HepG2 (cell line): ENCODE data around the gene IQCC. TPM values are rescaled to one million over a fixed set of nuclear protein-coding genes. Genes with fewer than 3 reads are reported as not detected.

ENCODE experiments used
- ATAC-seq: fragments of 200-7000 bp; cut with Tn5 transposase; 3 replicates; pipeline ENCODE4 v1.9.1; 2020; ENCODE audit warnings: mild to moderate bottlenecking, moderate library complexity
- BruUV-seq: library from RNA; stranded (reverse); fragments of 400-500 nt; replicated peaks from 2 replicates; lab custom pipeline; 2021; lab: Mats Ljungman, UMichigan
- CTCF ChIA-PET: fragments of 300-600 bp; formaldehyde crosslinking; extraction: SDS; loops from one replicate; lab custom pipeline; 2021; ENCODE audit warnings: low total read pairs, inconsistent platforms, low intra/inter-chr PET ratio; lab: Yijun Ruan, JAX
- POLR2A ChIA-PET: fragments of 350-600 bp; sonication (Branson Sonifier 250); formaldehyde crosslinking; loops from one replicate; lab custom pipeline; 2020; ENCODE audit warnings: antibody characterized with exemption, inconsistent platforms; lab: Yijun Ruan, JAX
- DNase-seq: peaks from one replicate; pipeline ENCODE4 v3.0.0-alpha.2; 2015; ENCODE audit warnings: low spot score
- FAIRE-seq: peaks from 3 replicates; lab custom pipeline; 2011; peaks lifted over from hg19 to GRCh38; lab: Jason Lieb, UNC
- H2AFZ ChIP-seq: one replicate; pipeline ENCODE4 v1.6.1; 2011; ENCODE audit warnings: low read length, inconsistent platforms
- H3K27ac ChIP-seq: fragments of 300-600 bp; 3 replicates; pipeline ENCODE4 v1.8.0; 2011; ENCODE audit warnings: mixed run types, mild to moderate bottlenecking, mixed read lengths, low read length, inconsistent platforms; ENCODE audit not compliant: insufficient read depth; ENCODE audit errors: extremely low read length
- H3K27me3 ChIP-seq, 2 experiments: fragments of 200-600 bp in 1 of 2; 2 replicates in 1 of 2; 3 replicates in 1 of 2; pipeline versions ENCODE4 v1.6.0 to v1.8.0; 2011; ENCODE audit warnings: low read length in 2 of 2, mild to moderate bottlenecking in 2 of 2, moderate library complexity in 2 of 2, inconsistent platforms in 1 of 2; ENCODE audit not compliant: insufficient read depth in 2 of 2, control insufficient read depth in 1 of 2
- H3K36me3 ChIP-seq, 2 experiments: fragments of 200-600 bp in 1 of 2; replicated peaks in 1 of 2; 2 replicates in 1 of 2; 3 replicates in 1 of 2; pipeline versions ENCODE4 v1.5.1 to v1.8.0; 2011; ENCODE audit warnings: low read length in 2 of 2, inconsistent platforms in 1 of 2; ENCODE audit not compliant: insufficient read depth in 2 of 2, control insufficient read depth in 1 of 2
- H3K4me1 ChIP-seq: 2 replicates; pipeline ENCODE4 v1.5.1; 2012; ENCODE audit warnings: low read length, inconsistent platforms; ENCODE audit not compliant: insufficient read depth
- H3K4me2 ChIP-seq: 2 replicates; pipeline ENCODE4 v1.6.0; 2011; ENCODE audit warnings: low read depth, low read length, inconsistent platforms
- H3K4me3 ChIP-seq, 3 experiments: fragments of 200-600 bp in 1 of 3; sonication (generic), shearing (Covaris generic) in 1 of 3; replicated peaks in 1 of 3; 2 replicates each; pipeline ENCODE4 v1.5.1; 2011 to 2016; ENCODE audit warnings: low read length in 3 of 3, inconsistent platforms in 2 of 3, low read depth in 2 of 3, mild to moderate bottlenecking in 2 of 3, control low read depth in 1 of 3, mixed read lengths in 1 of 3; ENCODE audit not compliant: insufficient read depth in 1 of 3
- H3K79me2 ChIP-seq: one replicate; pipeline ENCODE4 v1.6.1; 2011; ENCODE audit warnings: low read length, inconsistent platforms; ENCODE audit not compliant: insufficient read depth
- H3K9ac ChIP-seq: 2 replicates; pipeline ENCODE4 v1.6.0; 2011; ENCODE audit warnings: mild to moderate bottlenecking, low read depth, low read length, inconsistent platforms; ENCODE audit not compliant: insufficient read depth
- H3K9me3 ChIP-seq: 2 replicates; pipeline ENCODE4 v1.5.1; 2012; ENCODE audit warnings: mild to moderate bottlenecking, low read length
- H4K20me1 ChIP-seq: 2 replicates; pipeline ENCODE4 v1.6.0; 2011; ENCODE audit warnings: inconsistent platforms, mild to moderate bottlenecking, low read length, moderate library complexity; ENCODE audit not compliant: insufficient read depth
- NR2C2 ChIP-seq: sonication (generic); formaldehyde crosslinking; IDR thresholded peaks from 2 replicates; pipeline ENCODE4 v1.4.0; 2020; ENCODE audit warnings: missing genetic modification reagents, mild to moderate bottlenecking, moderate library complexity, borderline replicate concordance
- PHB2 ChIP-seq: fragments of 450-650 bp; IDR thresholded peaks from 2 replicates; pipeline ENCODE4 v1.6.1; 2018; ENCODE audit not compliant: partially characterized antibody
- SATB2 ChIP-seq: sonication (generic); formaldehyde crosslinking; IDR thresholded peaks from 2 replicates; pipeline ENCODE4 v1.5.0; 2020; ENCODE audit warnings: missing genetic modification reagents
- SETDB1 ChIP-seq: sonication (generic); formaldehyde crosslinking; IDR thresholded peaks from 2 replicates; pipeline ENCODE4 v1.5.1; 2020; ENCODE audit warnings: missing genetic modification reagents, mild to moderate bottlenecking, borderline replicate concordance
- ZNF225 ChIP-seq: sonication (generic); formaldehyde crosslinking; IDR thresholded peaks from 2 replicates; pipeline ENCODE4 v1.4.0; 2020; ENCODE audit warnings: mild to moderate bottlenecking, missing genetic modification reagents
- ZNF337 ChIP-seq: sonication (generic); formaldehyde crosslinking; IDR thresholded peaks from 2 replicates; pipeline ENCODE4 v1.5.1; 2020; ENCODE audit warnings: missing genetic modification reagents, low read depth, mild to moderate bottlenecking, borderline replicate concordance
- ZNF678 ChIP-seq: sonication (generic); formaldehyde crosslinking; IDR thresholded peaks from 2 replicates; pipeline ENCODE4 v1.4.0; 2020; ENCODE audit warnings: mild to moderate bottlenecking, missing genetic modification reagents
- WGBS: methylation state at CpG from one replicate; pipeline ENCODE4 v1.1.6; 2017; ENCODE audit warnings: low lambda C conversion rate; 5-methylcytosine and 5-hydroxymethylcytosine counted together
- in situ Hi-C: cut with HindIII; loops from 2 replicates; pipeline ENCODE4 v1.10.0; 2017; ENCODE audit warnings: low pct_unique_long_range_greater_than_20kb; ENCODE audit not compliant: extremely low pct_ligation_motif_present
- intact Hi-C: fragments of 100-400 bp; cut with micrococcal nuclease; formaldehyde crosslinking; loops from one replicate; pipeline ENCODE4 v1.10.0; 2022; ENCODE audit not compliant: unreplicated experiment
- polyA plus RNA-seq, 8 experiments: library from polyadenylated mRNA; depleted of rRNA in 3 of 8; stranded (reverse) in 7 of 8; unstranded in 1 of 8; fragments of >200 nt; fragmentation: Illumina TruSeq in 4 of 8; extraction: Trizol in 4 of 8; gene quantifications; 2 replicates each; pipeline versions ENCODE4 v1.2.1 to v1.2.3, GENCODE V29; 2011 to 2016; ENCODE audit warnings: low read depth in 4 of 8, missing spikeins in 1 of 8, mixed read lengths in 1 of 8; ENCODE audit not compliant: insufficient read depth in 1 of 8
- total RNA-seq, 5 experiments: library from RNA; depleted of rRNA; stranded (reverse); fragments of >200 nt; fragmentation: Illumina TruSeq; extraction: Trizol; gene quantifications; 2 replicates each; pipeline ENCODE4 v1.2.3, GENCODE V29; 2016; ENCODE audit warnings: low read depth in 1 of 5
- TF ChIP-seq, protein P1 (sequence below): sonication (generic); formaldehyde crosslinking; IDR thresholded peaks from 2 replicates; pipeline ENCODE4 v1.4.0; 2020; ENCODE audit warnings: mild to moderate bottlenecking, missing genetic modification reagents
- TF ChIP-seq, protein P2 (sequence below): sonication (generic); formaldehyde crosslinking; IDR thresholded peaks from 2 replicates; pipeline ENCODE4 v1.4.0; 2020; ENCODE audit warnings: mild to moderate bottlenecking, missing genetic modification reagents

Gene IQCC
- total and polyA plus RNA-seq, 2 of the 13 experiments (the other 11 are each of a cell fraction or from before 2014, with no cell fraction given) = 1.7 to 3.0 TPM

DNA sequence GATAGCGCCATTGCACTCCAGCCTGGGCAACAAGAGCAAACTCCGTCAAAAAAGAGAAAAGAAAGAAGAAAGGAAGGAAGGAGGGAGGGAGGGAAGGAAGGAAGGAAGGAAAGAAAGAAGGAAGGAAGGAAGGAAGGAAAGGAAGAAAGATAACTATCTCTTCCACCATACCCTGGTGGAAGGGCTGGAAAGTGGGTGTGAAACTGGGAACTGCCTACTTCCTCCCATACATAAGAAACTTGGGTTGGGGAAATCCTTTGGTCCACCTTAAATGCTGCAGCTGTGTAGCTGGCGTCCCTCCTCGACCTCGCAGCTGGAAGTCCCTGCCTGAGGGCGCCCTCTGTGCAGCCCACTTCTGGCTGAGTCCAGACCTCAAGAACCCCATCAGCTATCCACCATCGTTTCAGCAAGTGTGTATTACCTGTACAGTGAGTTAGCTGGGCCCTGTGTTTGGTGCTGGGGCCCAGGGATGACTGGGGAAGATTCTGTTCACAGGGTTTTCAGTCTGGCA, 36.9 kb downstream of the IQCC start (continued):
- TF ChIP-seq ZNF337 (CRISPR knock-in tag) = no peak
- TF ChIP-seq, protein P1, sequence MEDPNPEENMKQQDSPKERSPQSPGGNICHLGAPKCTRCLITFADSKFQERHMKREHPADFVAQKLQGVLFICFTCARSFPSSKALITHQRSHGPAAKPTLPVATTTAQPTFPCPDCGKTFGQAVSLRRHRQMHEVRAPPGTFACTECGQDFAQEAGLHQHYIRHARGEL = no peak
- TF ChIP-seq NR2C2 (CRISPR knock-in tag) = no peak
- TF ChIP-seq, protein P2, sequence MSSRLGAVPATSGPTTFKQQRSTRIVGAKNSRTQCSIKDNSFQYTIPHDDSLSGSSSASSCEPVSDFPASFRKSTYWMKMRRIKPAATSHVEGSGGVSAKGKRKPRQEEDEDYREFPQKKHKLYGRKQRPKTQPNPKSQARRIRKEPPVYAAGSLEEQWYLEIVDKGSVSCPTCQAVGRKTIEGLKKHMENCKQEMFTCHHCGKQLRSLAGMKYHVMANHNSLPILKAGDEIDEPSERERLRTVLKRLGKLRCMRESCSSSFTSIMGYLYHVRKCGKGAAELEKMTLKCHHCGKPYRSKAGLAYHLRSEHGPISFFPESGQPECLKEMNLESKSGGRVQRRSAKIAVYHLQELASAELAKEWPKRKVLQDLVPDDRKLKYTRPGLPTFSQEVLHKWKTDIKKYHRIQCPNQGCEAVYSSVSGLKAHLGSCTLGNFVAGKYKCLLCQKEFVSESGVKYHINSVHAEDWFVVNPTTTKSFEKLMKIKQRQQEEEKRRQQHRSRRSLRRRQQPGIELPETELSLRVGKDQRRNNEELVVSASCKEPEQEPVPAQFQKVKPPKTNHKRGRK = 0 out of 2 replicates have a peak, but pooled peaks have one; percentile 75
- no peak for TF ChIP-seq SETDB1

DNA sequence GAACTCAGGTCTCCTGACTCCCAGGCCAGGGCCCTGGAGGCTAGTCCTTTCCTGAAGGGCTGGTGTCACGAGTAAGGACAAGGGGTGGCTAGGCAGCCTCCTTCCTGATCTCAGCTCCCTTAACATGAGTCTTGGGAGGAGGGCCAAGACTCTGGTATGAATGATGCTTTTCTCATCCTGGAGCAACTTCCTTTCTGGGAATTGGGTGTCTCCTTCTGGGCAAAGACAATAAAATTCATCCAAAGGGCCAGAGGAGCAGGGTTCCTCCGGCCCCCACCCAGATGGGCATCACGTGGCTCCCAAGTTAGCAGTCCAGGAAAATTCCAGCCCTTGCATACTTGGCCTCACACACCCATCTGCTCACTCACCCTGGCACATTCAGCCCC, 41.4 kb downstream of the IQCC start, which contains the start of gene FAM167B:
Gene FAM167B (plus strand): TSS at position 335 of the 386 bp plus-strand sequence. CDS start 200 bp downstream, outside the sequence.
- H3K27me3 ChIP-seq = no peaks in the 10 kb centered on the region
- ATAC-seq = no peak
- H3K4me2 ChIP-seq = peak within 1 kb of the TSS; percentile 72
- FAIRE-seq = no peak
- no peaks in the 10 kb centered on the region for H4K20me1 ChIP-seq
- H3K36me3 ChIP-seq = no peaks in the 10 kb centered on the region
- CTCF ChIA-PET = no interaction called here
- H3K4me1 ChIP-seq = peaks cover 83% of the 10 kb centered on the region
- no peak for DNase-seq
- no peak within 1 kb of the TSS for H3K27ac ChIP-seq
- BruUV-seq = no TSS peak
- in situ Hi-C loops (no loop called here), intact Hi-C loops (no loop called here)
- H3K4me3 ChIP-seq = peak within 1 kb of the TSS in 2 of 3 experiments; percentile 22 to 58; a peak in 3 of 6 replicates
- POLR2A ChIA-PET = interaction anchor here (1.4 to 7.1 kb wide), 4 partner anchors 11 to 90 kb away, joined by 4 to 48 read pairs (median 13); partner anchors contain the start of genes HDAC1 and MARCKSL1
- no peaks in the 10 kb centered on the region for H3K79me2 ChIP-seq
- no peaks in the 10 kb centered on the region for H3K9me3 ChIP-seq
- TF ChIP-seq PHB2 = no peak
- no peak for TF ChIP-seq SATB2 (CRISPR knock-in tag)
- no peak for TF ChIP-seq ZNF678 (CRISPR knock-in tag)
- no peak for TF ChIP-seq ZNF225 (CRISPR knock-in tag)
- TF ChIP-seq, all 625 proteins: peak for 0
- WGBS = 10% methylated on average over 3 of the region's 3 CpGs
- peak within 1 kb of the TSS; percentile 30; the same call in 1 of the 2 replicates for H3K9ac ChIP-seq
- peak within 1 kb of the TSS; percentile 30 for H2AFZ ChIP-seq
